Suppressor macrophage treated with lipopolysaccharide for 4 hours (primary cell): Measurements from ENCODE around the gene LY86.

ENCODE experiments used
- DNase-seq: peaks from one replicate; pipeline ENCODE4 v3.0.0-alpha.2; 2020

The LY86 gene

DNA sequence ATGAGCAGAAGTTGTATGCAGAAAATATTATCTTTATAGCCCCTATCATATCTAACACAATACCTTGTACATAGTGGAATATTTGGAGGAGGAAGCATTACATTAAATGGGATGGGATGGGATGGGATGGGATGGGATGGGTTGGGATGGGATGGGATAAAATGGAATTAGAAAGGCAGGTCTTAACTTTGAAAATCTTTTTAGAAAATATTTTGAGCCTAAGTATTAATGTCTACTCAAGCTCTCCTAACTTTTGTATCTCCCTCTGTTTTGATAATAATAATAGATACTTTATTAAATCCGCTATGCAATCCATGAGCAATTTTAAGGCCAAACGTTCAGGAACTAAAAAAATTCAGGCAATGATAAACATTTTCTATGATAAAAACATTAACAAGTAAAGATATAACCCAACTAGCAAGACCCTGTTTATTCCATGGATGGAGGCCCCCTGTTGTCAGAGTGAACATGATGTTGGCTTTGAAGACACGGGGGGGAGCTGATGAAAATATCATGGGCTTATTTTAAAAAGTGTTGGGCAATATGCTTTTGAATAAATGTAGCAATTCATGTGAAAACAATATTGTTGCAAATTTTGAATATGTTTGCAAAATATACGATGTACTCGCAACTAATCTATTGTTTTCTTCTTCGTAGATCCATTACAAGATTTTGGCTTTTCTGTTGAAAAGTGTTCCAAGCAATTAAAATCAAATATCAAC, 35.9 kb downstream of the LY86 start:
- DNase-seq = no peak

DNA sequence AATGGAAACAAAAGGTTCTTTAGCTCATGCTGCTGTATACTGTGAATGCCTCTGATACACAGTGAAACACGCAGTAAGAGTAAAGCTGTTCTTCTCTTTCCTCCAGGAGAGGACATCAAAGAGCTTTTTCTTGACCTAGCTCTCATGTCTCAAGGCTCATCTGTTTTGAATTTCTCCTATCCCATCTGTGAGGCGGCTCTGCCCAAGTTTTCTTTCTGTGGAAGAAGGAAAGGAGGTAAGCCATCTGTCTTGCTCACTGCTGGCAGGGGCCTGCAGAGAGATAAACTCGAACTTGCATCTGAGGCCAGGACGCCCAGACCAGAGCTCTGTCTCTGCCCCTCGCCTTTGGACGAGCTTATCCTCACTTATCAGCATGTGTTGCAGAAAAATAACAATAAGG, 37.7 kb downstream of the LY86 start:
- DNase-seq = no peak

DNA sequence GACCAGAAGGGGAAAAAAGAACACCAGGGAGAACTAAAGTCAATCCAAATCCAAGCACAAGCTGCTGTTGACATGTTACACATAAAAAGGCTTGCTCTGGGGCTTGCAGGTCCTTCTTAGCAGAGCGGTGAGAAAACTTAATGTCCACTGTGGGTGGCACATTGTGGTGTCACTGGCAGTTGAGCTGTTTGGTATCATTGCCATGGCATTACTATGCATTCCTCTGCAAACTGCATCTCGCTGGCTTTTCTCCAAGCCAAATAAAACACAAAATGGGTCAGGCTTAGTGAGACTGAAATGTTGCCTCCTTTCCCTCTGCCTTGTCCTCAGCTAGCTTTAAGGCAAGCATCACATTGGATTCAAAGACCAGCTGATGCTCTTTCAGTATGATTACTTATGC, 40.9 kb downstream of the LY86 start:
- no peak for DNase-seq

DNA sequence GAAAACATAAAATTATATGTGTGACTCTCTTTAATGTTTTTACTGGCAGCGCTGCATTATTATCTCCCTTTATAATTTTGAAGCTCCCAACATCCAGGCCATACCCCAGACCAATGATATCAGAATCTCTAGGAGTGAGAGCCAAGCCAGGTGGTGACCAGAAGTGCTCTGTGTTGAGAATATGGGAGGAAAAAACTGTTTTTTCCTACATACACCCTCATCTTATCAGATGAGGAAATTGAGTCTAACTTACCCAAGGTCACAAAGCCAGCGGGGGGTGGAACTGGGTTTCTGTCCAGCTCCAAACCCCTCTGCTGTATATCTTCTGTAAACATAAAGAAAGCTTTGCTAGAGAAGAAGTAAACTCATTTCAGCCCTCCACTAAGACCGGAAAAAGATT, 42.5 kb downstream of the LY86 start:
- DNase-seq = no peak

DNA sequence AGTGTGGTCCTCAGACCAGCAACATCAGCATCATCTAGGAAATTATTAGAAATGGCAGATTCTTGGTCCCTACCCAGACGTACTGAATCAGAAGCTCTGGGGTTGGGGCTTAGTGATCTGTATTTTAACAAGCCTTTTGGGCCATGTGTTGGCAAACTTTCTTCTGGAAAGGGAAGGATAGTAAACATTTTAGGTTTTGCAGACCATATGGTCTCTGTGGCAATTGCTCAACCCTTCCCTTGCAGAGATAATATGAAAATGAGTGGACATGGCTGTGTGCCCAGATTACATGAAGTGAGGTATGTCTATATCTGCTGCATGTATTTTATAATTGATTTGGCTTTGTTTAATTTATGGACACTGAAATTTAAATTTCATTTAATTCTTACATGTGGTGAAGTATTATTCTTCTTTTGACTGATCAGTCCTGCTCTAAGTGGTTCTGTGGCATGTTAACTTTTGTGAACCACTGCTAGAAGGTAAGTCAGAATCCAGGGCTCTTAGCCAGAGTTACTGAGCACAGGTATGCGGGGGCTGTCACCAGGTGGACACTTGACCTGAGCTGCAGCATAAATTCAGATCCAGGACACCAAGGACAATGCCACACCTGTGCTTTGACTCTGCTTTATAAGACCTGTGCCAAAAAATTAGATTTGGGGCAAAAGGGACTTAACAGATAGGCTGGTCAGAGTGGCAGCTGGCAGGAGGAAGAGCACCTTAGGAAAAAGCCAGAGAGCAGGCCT, 43.2 kb downstream of the LY86 start:
- DNase-seq = no peak

DNA sequence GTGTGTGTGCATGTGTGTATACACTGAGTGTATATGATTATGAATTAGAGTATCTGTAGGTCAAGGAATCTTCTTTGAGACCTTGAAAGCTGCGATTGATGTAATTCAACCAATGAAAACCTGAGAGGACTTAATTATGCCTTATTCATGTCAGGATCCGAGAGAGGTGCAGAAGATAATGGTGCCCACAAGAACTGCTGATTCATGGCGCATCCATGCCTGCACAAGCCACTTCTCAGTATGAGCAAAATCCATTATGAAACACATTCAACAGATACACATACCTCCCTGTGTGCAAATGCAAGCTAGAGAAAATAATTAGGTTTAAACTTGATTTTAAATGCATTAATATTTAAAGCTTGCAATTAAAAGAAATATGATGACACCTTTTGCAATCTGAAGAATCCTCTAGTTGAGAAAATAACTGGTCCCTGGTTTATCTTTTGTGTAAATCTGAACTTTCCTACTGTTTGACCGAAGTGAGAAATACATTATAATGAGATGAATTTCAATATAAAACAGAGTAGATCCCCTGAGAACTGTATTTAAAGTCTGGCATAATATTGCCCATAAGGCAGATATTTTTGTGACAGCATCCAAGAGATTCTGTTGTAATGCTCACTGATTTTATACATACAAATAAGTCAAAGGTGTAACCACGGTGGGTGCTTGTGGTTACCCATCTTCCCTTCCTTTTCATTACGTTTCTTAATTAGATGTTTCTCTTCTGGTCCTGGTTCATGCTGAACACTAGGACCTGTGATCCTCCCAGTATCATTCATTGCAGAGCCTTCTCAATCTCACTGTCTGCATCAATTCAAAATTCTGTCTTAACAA, 45.6 kb downstream of the LY86 start:
- DNase-seq = no peak

DNA sequence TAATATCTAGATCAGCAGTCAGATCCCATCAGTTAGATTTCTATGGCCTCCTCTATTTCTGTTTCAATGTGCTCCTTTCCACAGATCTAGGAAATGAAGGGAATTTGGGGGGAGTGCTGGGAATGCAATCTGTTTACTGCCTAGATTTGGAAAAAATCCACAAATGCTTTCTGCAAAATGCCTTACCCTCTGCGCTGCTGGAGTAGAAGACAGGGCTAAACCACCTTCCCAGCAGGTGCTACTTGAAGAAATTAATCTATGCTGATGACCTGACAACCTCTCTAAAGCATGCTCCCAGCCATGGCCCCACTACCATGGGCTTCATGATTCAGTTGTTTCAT, 46.2 kb downstream of the LY86 start:
- DNase-seq = no peak

DNA sequence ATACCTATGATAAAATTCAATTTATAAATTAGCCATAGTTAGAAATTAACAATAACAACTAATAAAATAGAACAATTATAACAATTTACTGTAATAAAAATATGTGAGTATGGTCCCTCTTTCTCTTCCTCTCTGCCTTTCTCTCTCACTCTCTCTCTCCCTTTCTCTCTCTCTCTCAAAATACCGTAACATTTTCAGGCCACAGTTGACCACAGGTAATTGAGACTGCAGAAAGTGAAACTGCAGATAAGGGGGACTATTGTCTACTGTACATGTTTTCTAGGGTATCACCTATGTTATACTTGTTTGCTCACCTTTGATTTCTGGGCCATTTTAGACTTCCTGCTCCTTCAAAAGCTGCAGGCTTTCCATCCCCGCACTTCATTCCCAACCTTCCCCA, 46.8 kb downstream of the LY86 start:
- DNase-seq = no peak

DNA sequence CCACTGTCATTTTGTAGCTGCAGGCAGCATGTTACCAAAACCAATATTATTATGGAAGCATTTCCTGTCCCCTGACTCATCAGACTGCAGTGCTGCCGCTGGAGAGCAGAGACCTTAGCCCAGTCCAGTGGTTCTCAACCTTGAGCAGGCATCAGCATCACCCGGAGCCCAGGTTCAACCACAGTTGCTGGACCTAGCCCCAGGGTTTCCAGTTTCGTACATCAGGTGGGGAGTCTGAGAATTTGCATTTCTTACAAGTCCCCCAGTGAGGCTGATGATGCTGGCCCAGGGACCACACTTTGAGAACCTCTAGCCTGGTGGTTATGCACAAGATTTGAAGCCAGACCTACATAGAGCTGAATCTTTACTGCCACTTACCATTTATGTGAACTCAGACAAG, 47.3 kb downstream of the LY86 start:
- no peak for DNase-seq

DNA sequence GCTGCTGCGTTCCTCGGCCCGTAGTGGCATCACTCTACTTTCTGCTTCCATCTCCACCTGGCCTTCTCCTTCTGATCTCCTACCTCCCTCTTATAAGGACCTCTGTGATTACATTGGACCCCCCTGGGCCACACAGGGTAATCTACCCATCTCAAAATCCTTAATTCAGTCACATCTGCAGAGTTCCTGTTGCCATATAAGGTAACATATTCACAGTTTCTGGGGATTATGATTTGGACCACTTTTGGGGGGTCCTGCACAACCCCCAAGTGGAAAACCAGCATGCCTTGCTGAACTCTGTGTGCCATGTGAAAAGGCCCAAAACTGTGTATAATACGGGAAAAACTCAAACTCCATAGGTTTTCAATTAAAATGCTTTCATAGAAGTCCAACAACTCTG, 51.1 kb downstream of the LY86 start:
- DNase-seq = no peak

DNA sequence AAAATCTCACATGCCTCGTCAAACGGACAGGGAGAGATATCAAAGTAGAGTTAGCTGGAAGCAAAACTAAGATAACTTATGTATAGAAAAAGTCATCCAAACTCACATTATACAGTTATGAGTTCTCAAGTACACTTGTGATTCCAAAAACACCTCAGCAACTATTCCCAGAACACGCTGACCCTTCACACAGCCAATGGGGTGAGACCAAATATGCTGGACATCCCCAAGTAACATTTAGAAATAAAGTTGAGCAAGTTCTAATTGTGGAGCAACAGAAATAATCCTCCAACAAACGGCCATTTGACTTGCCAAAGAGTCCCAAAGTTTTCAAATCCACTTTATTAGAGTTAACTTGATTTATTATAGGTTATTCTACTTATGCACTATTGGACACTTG, 52.4 kb downstream of the LY86 start:
- DNase-seq = no peak

DNA sequence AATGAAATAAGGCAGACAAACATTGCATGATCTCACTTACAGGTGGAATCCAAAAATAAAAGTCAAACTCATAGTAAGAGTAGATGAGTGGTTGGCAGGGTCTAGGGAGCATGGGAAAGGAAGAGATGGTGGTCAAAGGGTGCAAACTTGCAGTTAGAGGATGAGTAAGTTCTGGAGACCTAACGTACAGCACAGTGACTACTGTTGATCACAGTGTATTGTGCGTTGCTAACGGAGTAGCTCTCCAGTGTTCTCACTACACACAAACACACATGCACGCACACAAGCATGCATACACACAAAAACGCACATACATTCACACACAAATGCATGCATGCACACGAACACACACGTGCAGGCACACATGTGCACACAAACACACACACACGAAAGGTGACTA, 54.9 kb downstream of the LY86 start:
- DNase-seq = no peak

DNA sequence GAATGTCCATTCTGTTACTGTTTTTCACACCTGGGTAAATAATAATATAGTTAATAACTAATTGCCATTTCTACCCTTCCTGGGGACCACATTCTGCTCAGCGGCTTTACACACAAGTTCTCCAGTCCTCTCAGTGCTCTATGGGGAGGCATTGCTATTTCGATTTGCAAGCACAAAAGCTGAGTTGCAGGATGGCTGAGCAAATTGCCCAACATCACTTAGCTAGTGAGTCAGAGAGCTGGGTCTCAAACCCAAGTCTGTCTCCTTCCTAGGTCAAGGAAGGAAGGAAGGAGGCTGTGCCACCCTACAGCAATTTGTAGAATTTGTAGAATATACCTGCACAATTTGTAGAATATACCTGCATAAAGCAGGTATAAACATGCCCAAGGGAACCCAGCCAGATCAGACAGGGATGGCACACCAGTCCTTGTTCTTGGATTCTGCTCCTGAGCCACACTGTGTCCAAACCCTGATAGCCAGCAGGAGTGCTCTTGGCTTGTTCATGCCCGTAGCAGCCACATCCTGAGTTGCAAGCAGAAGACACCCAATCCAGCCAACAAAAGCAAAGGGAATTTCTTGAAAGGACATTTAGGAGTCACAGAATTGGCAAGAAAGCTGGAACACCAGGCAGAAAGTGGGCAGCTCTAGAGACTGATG, 56.9 kb downstream of the LY86 start:
- peak; percentile 54 for DNase-seq

DNA sequence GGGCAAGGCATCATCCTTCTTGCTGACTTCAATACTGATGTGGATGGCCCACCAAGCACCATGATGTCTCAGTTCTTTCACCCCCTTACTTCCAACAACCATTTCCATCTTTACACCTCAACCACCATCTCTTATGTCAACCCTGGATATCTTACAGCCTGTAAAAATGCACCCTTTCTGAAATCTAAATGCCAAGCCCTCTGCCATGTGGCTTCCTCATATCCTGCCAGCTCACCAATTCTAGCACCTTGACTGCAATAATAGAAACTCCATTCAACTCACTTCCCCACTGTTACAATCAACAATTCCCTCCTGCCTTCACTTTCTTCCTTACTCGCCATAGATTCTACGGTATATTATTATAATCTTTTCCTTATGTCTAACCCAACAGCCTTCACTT, 57.9 kb downstream of the LY86 start:
- no peak for DNase-seq

DNA sequence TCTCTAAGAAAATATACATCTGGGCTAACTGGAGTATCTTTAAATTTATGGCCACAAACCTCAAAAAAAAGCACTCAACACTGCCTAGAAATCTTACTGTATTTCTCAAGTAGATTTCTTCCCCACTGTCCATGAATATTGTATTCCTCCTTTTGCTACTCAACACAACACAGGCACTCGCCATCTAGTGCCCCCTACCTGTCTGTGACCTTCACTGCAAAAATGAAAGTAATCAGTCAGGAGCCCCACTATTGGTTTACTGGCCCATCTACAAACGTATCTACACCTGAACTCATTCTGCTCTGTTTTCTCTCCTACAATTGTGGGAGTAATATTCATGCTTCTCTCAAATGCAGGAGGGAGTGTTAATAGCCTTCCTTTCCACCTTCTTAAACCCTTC, 58.3 kb downstream of the LY86 start:
- no peak for DNase-seq

DNA sequence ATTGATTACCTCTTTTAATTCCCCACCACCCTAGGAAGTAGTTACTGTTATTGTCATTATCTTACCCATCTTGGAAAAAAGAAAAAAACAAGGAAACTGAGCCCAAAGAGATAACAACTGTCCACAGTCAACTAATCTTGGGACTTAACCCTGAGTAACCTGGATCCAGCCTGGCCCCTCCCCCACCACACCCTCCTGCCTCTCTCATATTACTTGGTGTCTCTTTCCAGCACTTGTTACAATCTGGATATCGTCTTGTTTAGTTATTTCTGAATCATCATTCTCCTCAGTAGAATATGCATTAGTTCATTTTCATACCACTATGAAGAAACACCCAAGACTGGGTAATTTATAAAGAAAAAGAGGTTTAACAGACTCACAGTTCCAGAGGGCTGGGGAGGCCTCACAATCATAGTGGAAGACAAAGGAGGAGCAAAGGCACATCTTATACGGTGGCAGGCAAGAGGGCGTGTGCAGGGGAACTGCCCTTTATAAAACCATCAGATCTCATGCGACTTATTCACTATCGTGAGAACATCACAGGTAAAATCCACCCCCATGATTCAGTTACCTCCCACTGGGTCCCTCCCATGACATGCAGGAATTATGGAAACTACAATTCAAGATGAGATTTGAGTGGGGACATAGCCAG, 60.3 kb downstream of the LY86 start:
- no peak for DNase-seq

DNA sequence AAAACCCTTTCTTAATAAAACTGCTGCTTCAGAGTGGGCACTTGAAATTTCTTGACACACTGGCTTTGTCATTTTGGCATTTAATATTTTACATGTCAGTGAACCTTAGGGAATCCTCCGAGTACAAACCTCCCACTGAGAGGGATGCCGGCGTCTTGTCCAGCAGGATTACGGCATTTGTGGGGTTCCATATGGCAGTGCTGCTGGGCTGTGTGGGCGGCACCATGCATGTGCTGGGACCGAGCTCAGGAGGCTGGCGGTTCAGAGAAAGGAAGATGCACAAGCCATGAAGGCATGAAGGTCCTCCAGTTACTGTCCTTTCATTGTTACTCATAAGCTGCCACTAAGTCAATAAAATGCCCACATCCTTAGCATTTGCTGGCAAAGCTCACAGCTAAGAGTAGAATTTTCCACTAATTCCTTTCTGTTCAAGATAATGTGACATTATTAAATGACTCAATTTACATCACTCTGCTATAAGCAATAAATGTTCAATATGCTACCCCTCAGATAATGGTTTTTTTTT, 61.4 kb downstream of the LY86 start:
- DNase-seq = no peak

DNA sequence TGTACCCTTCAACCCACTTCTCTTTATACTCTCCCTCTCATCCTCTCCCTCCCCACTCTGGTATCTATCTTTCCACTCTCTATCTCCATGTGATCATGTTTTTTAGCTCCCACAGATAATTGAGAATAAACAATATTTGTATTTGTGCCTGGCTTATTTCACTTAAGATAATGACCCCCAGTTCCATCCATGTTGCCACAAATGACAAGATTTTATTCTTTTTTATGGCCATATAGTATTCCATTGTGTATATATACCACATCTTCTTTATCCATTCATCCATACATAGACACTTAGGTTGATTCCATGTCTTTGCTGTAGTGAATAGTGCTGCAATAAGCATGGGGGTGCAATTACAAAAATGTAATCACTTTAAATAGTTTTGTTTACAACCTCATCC, 62.3 kb downstream of the LY86 start:
- DNase-seq = no peak

DNA sequence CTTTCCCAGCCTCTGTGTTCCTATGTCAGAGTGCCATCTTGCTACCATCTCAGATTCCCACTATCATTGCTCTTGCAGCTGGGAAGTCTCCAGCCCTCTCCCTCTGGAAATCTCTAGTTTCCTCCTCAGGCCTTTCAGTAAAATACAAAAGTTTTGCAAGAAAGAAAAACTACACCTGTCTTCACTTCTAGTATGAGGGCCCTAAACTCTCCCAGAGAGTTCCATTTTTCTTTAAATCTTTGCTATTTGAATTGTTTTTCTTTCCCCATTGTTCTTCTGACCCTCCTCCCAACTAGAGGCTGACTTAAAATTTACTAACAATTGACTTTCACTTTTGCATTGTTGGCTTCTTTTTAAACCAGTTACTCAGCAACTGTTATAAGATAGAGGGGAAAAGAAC, 62.8 kb downstream of the LY86 start:
- DNase-seq = no peak

DNA sequence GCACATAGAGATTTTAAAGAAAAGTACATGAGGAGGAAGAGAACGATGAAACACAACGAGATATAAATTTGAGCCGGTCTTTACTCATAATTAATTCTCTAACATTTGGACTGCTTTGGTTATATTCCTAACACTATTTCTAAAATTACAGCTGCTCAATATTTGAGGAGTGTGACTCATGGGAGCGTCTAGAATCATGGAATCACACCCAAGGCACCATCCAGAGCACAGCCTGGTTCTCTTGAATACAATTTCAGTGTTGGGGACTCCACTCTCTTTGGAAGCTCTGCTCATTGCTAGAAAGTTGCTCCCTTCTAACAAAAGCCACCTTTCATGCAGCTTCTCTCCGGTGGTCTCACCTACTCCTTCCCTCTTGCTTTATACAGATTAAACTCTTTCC, 64.4 kb downstream of the LY86 start:
- DNase-seq = no peak

DNA sequence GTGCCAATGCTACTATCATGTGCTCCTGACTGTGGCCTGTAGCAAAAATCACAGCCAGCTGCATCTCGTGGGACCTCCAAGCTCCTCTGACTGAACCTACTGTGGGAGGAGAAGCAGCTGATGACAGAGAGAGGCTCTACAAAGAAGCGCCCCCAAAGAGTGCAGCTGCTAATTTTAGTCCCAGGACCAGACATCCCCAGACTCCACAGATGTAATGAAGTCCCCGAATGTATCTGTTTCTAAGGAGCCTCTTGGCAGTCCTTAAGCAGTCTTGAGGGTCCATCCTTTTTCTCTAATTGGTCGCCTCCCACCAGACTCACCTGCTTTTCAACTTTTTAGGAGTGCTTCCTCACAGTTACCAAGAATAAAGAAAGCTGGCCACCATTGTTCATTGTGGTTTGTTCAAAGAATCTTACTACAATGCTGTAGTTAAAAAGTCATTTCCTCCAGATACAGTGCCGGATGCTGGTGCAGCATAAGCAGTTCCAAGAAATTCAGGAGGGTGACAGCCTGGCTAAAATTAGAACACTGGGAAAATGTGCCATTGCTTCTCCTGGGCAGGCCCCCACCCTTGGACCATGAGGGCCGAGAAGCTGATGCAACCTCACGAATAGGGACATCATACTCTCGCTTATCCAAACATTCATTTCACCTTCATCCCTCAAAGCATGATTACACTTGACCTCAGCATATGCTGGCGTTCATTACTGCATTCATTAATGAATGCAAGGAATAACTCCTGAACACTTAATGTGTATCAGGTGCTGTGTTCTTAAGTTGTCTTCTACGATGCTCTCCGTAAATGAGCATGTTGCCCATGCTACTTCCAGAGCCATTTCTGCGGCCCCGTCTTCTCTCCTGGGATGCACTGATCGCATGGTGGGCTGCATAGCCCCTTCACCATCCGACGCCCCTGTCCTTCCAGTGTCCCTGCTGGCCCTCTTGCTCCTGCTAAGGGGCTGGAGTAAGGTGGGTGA, 66.4 kb downstream of the LY86 start:
- DNase-seq = peak; percentile 50
